Fibroblast of the aortic adventitia (primary cell): ENCODE results near the gene CLOCK. TPM values are rescaled to one million over a fixed set of nuclear protein-coding genes. Genes with fewer than 3 reads are reported as not detected.

Experiments
- DNase-seq: peaks from one replicate; pipeline ENCODE4 v3.0.0-alpha.2; 2010; ENCODE audit warnings: low read depth
- H3K4me3 ChIP-seq: 2 replicates; pipeline ENCODE4 v1.5.1; 2011; ENCODE audit warnings: low read depth, mild to moderate bottlenecking, control low read depth, low read length, moderate library complexity
- total RNA-seq: library from RNA; depleted of rRNA; stranded (reverse); fragments of >200 nt; gene quantifications from 2 replicates; pipeline ENCODE4 v1.2.3, GENCODE V29; 2012; ENCODE audit warnings: low replicate concordance
- TF ChIP-seq, protein P1 (sequence below): IDR thresholded peaks from 2 replicates; pipeline ENCODE4 v1.5.1; 2011; ENCODE audit warnings: mild to moderate bottlenecking, low read length, control low read depth, inconsistent platforms; ENCODE audit not compliant: insufficient read depth

CLOCK gene
- total RNA-seq, 1 donor, result 39.0 TPM

DNA sequence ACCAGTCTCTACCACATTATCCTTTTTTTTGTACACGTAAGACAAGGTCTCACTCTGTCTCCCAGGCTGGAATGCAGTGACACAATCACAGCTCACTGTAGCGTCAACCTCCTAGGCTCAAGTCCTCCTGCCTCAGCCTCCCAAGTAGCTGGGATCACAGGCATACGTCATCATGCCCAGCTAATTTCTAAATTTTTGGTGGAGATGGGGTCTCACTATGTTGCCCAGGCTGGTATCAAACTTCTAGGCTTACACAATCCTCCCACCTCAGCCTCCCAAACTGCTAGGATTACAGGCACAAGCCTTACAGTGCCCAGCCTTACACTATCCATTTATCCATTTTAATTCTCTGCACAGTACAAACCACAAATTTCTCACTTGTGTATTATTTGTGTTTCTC lies 58.0 kb downstream of the CLOCK start:
- DNase-seq, result no peak
- TF ChIP-seq, protein P1, sequence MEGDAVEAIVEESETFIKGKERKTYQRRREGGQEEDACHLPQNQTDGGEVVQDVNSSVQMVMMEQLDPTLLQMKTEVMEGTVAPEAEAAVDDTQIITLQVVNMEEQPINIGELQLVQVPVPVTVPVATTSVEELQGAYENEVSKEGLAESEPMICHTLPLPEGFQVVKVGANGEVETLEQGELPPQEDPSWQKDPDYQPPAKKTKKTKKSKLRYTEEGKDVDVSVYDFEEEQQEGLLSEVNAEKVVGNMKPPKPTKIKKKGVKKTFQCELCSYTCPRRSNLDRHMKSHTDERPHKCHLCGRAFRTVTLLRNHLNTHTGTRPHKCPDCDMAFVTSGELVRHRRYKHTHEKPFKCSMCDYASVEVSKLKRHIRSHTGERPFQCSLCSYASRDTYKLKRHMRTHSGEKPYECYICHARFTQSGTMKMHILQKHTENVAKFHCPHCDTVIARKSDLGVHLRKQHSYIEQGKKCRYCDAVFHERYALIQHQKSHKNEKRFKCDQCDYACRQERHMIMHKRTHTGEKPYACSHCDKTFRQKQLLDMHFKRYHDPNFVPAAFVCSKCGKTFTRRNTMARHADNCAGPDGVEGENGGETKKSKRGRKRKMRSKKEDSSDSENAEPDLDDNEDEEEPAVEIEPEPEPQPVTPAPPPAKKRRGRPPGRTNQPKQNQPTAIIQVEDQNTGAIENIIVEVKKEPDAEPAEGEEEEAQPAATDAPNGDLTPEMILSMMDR, result no peak
- no peak overlapping the region for H3K4me3 ChIP-seq

DNA sequence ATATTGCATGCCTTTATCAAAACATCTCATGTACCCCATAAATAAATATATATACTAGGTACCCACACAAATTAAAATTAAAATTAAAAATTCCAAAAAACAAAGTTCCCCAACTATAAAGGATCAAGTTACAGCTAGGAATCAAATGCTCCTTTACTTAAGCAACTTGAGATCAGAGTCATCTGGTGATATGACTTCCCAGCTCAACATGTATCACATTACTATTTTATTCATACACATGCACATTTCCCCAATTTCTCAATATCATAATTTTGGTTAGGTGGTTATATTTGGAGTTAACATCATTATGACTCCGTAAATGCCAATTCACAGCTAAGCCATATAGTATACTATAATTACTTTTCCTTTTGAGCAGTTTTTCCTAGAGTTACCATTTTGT lies 60.9 kb downstream of the CLOCK start:
- DNase-seq, result no peak
- TF ChIP-seq, protein P1, result no peak
- H3K4me3 ChIP-seq, result no peak overlapping the region

DNA sequence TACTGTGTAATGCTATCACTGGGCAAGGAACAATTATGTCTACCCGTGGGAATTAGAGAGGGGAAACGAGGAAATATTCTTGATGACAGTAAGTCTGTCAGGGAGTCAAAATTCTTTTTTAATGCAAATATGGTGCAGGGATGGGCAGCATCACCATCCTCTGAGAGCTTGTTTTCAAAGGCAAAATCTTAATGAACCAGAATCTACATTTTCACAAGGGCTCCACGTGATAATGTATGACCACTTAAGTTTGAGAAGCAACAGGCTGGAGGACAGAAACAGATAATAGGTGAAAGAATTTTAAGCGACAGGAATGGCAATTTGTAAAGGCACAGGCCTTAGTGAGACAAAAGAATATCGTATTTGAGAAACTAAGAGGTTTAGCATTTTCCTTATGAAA lies 63.4 kb downstream of the CLOCK start:
- H3K4me3 ChIP-seq, result no peak overlapping the region

DNA sequence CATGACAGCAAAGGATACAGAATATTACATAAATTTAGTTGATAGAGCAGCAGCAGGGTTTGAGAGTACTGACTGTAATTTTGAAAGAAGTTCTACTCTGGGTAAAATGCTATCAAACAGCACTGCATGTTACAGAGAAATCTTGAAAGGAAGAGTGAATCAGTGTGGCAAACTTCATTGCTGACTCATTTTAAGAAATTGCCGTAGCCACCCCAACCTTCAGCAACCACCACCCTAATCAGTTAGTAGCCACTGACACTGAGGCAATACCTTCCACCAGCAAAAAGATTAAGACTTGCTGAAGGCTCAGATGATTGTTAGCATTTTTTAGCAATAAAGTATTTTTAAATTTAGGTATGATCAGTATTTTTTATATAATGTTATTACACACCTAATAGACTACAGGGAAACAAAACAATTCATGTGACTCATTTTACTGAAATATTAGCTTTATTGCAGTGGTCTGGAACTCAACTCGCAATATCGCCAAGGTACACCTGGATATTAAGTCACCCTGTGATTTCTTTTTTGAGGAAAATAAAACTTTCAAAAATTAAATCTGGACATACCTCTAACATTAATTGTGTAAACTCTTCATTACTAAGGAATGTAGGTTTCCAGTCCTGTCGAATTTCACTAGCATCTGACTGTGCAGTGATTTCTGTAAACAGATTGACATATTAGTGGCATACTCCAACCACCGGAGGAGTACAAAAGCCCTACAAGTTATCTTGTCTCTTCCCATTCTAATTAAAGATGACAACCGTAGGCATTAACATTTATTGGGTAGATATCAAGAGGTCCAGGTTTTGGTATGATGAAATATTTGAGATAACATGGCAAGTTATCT lies 71.1 kb downstream of the CLOCK start:
- TF ChIP-seq, protein P1, result no peak
- no peak overlapping the region for H3K4me3 ChIP-seq
- peak; percentile 80 for DNase-seq

More for the DNA sequence above, 63.4 kb downstream of the CLOCK start:
- no peak for DNase-seq
- TF ChIP-seq, protein P1, result no peak

DNA sequence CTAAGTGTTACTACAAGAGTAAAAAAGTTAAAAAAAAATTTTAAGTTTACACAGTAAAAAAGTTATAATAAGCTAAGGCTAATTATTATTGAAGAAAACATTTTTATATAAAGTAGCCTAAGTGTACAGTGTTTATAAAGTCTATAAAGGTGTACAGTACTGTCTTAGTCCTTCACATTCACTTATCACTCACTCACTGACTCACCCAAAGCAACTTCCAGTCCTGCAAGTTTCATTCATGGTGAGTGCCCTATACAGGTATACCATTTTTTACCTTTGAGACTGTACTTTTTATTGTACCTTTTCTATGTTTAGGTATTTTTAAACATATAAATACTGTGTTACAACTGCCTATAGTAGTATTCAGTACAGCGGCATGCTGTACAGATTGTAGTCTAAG lies 76.7 kb downstream of the CLOCK start:
- H3K4me3 ChIP-seq, result no peak overlapping the region
- TF ChIP-seq, protein P1, result no peak
- DNase-seq, result no peak

DNA sequence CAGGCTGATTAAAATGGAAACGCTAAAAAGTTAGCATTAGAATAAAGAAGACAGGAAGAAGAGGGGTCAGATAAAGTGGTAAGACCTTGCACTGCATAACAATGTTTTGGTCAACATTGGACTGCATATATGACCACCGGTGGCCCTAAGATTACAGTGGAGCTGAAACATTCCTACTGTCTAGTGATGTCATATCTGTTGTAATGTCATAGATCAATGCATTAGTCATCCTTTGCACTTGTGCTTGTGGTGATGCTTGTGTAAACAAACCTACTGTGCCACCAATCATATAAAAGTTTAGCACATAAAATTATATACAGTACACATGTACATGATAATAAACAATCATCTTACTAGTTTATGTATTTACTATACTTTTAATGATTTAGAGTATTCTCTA lies 78.0 kb downstream of the CLOCK start:
- H3K4me3 ChIP-seq, result no peak overlapping the region
- peak; percentile 33 for DNase-seq
- TF ChIP-seq, protein P1, result no peak
